Gastrocnemius medialis (tissue), 4 donors: ENCODE results near the gene NEDD4.
"Not testable (repeated sequence)": the region's sequence is repeated elsewhere in the genome, so short reads cannot be mapped to it uniquely, and the experiment has no call there.

Experiments used
- POLR2A ChIP-seq, 2 donors: fragments of 450-650 bp; IDR thresholded peaks; one replicate each; pipeline ENCODE4 v1.6.1; 2017; ENCODE audit warnings: antibody characterized with exemption in 2 of 2, mild to moderate bottlenecking in 2 of 2, moderate library complexity in 2 of 2
- TF ChIP-seq, protein P1 (sequence below), 5 experiments: fragments of 450-650 bp in 3 of 5; fragments of 200-600 bp in 2 of 5; sonication (generic) in 2 of 5; IDR thresholded peaks in 4 of 5; conservative IDR thresholded peaks in 1 of 5; 1 replicate in 4 of 5; 2 replicates in 1 of 5; pipeline ENCODE4 v1.5.1; 2016 to 2019; ENCODE audit warnings: antibody characterized with exemption in 5 of 5, mild to moderate bottlenecking in 3 of 5, moderate library complexity in 3 of 5

DNA sequence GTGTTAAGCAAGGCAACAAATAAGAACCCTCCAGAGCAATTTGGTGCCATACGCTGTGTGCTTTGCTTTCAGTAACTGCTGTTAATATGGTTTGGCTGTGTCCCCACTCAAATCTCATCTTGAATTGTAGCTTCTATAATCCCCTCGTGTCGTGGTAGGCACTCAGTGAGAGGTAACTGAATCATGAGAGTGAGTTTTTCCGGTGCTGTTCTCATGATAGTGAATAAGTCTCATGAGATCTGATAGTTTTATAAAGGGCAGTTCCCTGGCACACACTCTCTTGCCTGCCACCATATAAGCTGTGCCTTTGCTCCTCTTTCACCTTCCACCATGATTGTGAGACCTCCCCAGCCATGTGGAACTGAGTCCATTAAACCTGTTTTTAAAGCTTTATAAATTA is 125.1 kb downstream of the NEDD4 start:
- TF ChIP-seq POLR2A (IDR thresholded peaks at IDR 0.05): peak in 1 of 2 donors; percentile 41
- TF ChIP-seq, protein P1, sequence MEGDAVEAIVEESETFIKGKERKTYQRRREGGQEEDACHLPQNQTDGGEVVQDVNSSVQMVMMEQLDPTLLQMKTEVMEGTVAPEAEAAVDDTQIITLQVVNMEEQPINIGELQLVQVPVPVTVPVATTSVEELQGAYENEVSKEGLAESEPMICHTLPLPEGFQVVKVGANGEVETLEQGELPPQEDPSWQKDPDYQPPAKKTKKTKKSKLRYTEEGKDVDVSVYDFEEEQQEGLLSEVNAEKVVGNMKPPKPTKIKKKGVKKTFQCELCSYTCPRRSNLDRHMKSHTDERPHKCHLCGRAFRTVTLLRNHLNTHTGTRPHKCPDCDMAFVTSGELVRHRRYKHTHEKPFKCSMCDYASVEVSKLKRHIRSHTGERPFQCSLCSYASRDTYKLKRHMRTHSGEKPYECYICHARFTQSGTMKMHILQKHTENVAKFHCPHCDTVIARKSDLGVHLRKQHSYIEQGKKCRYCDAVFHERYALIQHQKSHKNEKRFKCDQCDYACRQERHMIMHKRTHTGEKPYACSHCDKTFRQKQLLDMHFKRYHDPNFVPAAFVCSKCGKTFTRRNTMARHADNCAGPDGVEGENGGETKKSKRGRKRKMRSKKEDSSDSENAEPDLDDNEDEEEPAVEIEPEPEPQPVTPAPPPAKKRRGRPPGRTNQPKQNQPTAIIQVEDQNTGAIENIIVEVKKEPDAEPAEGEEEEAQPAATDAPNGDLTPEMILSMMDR (IDR thresholded peaks at IDR 0.05 in 4 of 5, conservative IDR thresholded peaks at IDR 0.05 in 1 of 5): not testable (repeated sequence)
